Stimulated activated CD4-positive, alpha-beta T cell treated with anti-CD3 and anti-CD28 coated beads, Interleukin-1b, Interleukin-23, amount 100 ng/mL, for 1 hour (primary cell): ENCODE results near the gene TRNT1.

ENCODE experiments used
- DNase-seq, 2 donors: peaks; one replicate each; pipeline ENCODE4 v3.0.0-alpha.2; 2020; ENCODE audit warnings: low read depth in 2 of 2

Gene TRNT1

GRCh38 chr3:3110749-3111361, 15.9 kb upstream of the TRNT1 start:
- DNase-seq = no peak

- no peak for DNase-seq
These were observed 13.6 kb upstream of the TRNT1 start for GRCh38 chr3:3113042-3113709.

GRCh38 chr3:3117651-3118050, 9.1 kb upstream of the TRNT1 start:
- DNase-seq = no peak

GRCh38 chr3:3119393-3119851, 7.3 kb upstream of the TRNT1 start:
- no peak for DNase-seq

- no peak for DNase-seq
These were observed 763 bp upstream of the TRNT1 start for GRCh38 chr3:3125977-3126376.

GRCh38 chr3:3127432-3128010, 781 bp downstream of the TRNT1 start:
- no peak for DNase-seq

GRCh38 chr3:3129579-3129978, 2.8 kb downstream of the TRNT1 start:
- no peak for DNase-seq

GRCh38 chr3:3133500-3133899, 6.8 kb downstream of the TRNT1 start:
- DNase-seq = no peak

GRCh38 chr3:3134750-3135448, 8.2 kb downstream of the TRNT1 start:
- no peak for DNase-seq

GRCh38 chr3:3137526-3137925, 10.8 kb downstream of the TRNT1 start:
- no peak for DNase-seq

GRCh38 chr3:3141939-3142338, 15.2 kb downstream of the TRNT1 start:
- no peak for DNase-seq

- no peak for DNase-seq
These were observed 19.1 kb downstream of the TRNT1 start for GRCh38 chr3:3145831-3146230.

GRCh38 chr3:3149560-3149959, 22.8 kb downstream of the TRNT1 start:
- DNase-seq = no peak

- no peak for DNase-seq
These were observed 24.8 kb downstream of the TRNT1 start for GRCh38 chr3:3151513-3151912.

GRCh38 chr3:3154879-3155610, 28.3 kb downstream of the TRNT1 start:
- DNase-seq = no peak

- DNase-seq = no peak
These were observed 30.7 kb downstream of the TRNT1 start for GRCh38 chr3:3157484-3157883.

GRCh38 chr3:3160826-3161225, 34.1 kb downstream of the TRNT1 start:
- no peak for DNase-seq

- no peak for DNase-seq
These were observed 38.5 kb downstream of the TRNT1 start for GRCh38 chr3:3165241-3165640.

- DNase-seq = no peak
These were observed 38.9 kb downstream of the TRNT1 start for GRCh38 chr3:3165650-3166049.

- DNase-seq = no peak
These were observed 44.3 kb downstream of the TRNT1 start for GRCh38 chr3:3170998-3171397.

- no peak for DNase-seq
These were observed 45.9 kb downstream of the TRNT1 start for GRCh38 chr3:3172627-3173026.

- DNase-seq = no peak
These were observed 51.2 kb downstream of the TRNT1 start for GRCh38 chr3:3177861-3178497.
